Measurements from ENCODE around the gene MMRN2.

The MMRN2 gene

DNA sequence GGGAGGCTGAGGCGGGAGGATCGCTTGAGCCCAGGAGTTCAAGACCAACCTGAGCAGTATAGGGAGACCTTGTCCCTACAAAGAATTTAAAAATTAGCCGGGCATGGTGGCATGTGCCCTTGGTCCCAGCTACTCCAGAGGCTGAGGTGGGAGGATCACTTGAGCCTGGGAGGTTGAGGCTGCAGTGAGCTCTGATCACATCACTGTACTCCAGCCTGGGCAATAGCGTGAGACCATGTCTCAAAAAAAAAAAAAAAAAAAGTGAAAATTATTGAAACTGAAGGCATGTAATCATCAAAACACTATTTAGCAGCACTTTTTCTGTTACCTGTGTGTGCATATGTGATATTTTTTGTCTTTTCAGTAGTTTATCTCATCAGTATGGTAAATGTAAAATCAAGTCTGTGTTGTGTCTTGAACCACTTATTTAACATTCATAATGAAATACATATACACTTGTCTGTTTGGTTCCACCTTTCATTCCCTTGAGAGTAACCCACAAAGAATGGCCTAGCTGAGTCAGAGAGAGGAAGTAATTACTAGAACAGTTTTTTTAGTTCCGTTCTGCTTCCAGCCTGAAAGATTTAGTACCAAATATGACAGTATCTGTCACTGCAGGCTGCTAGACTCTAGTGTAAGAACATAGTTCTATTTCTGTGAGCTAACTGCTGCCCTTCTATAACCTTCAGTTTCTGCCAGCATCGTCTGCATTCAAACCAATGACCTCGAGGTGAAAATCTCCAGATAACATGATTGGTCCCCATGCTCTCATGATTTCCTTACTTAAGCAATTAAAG, 68.6 kb downstream of the MMRN2 start:
- no peak for DNase-seq (ENCODE audit: low spot score)

Data from pons (tissue), 1 donor.